ENCODE results near the gene SLC17A7. TPM values are rescaled to one million over a fixed set of nuclear protein-coding genes. Genes with fewer than 3 reads are reported as not detected.

SLC17A7 gene
- total and polyA plus RNA-seq, 2 of the 13 experiments (the other 11 are each of a cell fraction or from before 2014, with no cell fraction given): 0.32 TPM; not detected in 1

DNA sequence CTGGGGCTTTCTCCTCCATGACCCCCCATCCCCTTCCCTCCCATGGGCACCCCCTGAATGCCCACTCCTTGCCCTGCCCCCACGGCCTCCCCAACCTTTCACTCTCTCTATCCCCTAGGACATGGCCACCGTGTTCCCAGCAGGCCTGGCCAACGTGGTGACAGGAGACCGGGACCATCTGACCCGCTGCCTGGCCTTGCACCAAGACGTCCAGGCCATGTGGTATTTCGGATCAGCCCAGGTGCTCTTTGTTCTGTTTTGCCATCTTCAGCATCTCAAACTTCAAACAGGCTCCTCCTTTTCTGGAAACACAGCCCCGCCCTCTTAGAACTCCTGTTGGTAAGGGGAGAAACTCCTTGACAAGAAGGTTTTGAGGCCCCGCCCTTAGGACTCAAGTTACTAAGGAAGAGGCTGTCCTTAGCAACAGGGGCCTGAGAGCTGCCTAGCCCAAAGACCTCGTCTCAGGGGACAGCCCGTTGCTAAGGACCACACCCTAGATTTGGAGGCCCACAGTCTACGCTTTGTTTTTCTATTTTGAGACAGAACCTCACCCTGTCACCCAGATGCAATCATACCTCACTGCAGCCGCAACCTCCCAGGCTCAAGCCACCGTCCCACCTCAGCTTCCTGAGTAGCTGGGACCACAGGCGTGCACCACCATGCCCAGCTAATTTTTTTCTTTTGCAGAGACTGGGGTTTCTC is 27.6 kb upstream of the SLC17A7 start:
- 95% methylated on average over 15 of the region's 15 CpGs for WGBS (ENCODE audit: low lambda C conversion rate)
- no peak overlapping the region for H3K27ac ChIP-seq (ENCODE audit: extremely low read length, insufficient read depth, low read length)
- H3K79me2 ChIP-seq (ENCODE audit: insufficient read depth, low read length): no peaks in the 10 kb centered on the region
- no peak overlapping the region for H3K9ac ChIP-seq (ENCODE audit: insufficient read depth, low read depth, low read length)
- CTCF ChIA-PET (ENCODE audit: low intra/inter-chr PET ratio, low total read pairs): no interaction called here
- no peaks in the 10 kb centered on the region for H3K9me3 ChIP-seq (ENCODE audit: low read length)
- POLR2A ChIA-PET: no interaction called here
- H2AFZ ChIP-seq (ENCODE audit: low read length): no peak overlapping the region
- peaks cover 6% of the 10 kb centered on the region; the same call in 1 of the 2 replicates for H3K4me1 ChIP-seq (ENCODE audit: insufficient read depth, low read length)
- DNase-seq (ENCODE audit: low spot score) (no peak), ATAC-seq (no peak), FAIRE-seq (no peak)
- H3K36me3 ChIP-seq (replicated peaks in 1 of 2; ENCODE audit: control insufficient read depth in 1 of 2, insufficient read depth in 2 of 2, low read length in 2 of 2): peaks cover 1 to 6% of the 10 kb centered on the region in 2 experiments; a peak in 2 of 5 replicates
- in situ Hi-C loops (cut with HindIII; ENCODE audit: extremely low pct_ligation_motif_present, low pct_unique_long_range_greater_than_20kb): no loop called here
- no peak overlapping the region for H3K4me2 ChIP-seq (ENCODE audit: low read depth, low read length)
- H3K27me3 ChIP-seq (ENCODE audit: control insufficient read depth in 1 of 2, insufficient read depth in 2 of 2, low read length in 2 of 2): no peaks in the 10 kb centered on the region; a peak in 1 of 5 replicates
- TF ChIP-seq ZNF234 (CRISPR knock-in tag; conservative IDR thresholded peaks at IDR 0.05): no peak
- TF ChIP-seq, protein P1, sequence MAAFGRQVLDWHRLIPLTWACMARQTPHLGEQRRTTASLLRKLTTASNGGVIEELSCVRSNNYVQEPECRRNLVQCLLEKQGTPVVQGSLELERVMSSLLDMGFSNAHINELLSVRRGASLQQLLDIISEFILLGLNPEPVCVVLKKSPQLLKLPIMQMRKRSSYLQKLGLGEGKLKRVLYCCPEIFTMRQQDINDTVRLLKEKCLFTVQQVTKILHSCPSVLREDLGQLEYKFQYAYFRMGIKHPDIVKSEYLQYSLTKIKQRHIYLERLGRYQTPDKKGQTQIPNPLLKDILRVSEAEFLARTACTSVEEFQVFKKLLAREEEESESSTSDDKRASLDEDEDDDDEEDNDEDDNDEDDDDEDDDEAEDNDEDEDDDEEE (CRISPR knock-in tag; IDR thresholded peaks at IDR 0.05): no peak
- TF ChIP-seq ZNF230 (CRISPR knock-in tag; IDR thresholded peaks at IDR 0.05): no peak
- TF ChIP-seq PHF21A (CRISPR knock-in tag; IDR thresholded peaks at IDR 0.05): no peak
- TF ChIP-seq HNRNPLL (IDR thresholded peaks at IDR 0.05; ENCODE audit: low read depth, low read length, poor library complexity, severe bottlenecking): no peak
- no peak for TF ChIP-seq ZNF781 (CRISPR knock-in tag; IDR thresholded peaks at IDR 0.05; ENCODE audit: borderline replicate concordance, not compliant biosample characterization)
- no peak for TF ChIP-seq ZNF598 (CRISPR knock-in tag; IDR thresholded peaks at IDR 0.05; ENCODE audit: borderline replicate concordance)
- TF ChIP-seq, protein P2, sequence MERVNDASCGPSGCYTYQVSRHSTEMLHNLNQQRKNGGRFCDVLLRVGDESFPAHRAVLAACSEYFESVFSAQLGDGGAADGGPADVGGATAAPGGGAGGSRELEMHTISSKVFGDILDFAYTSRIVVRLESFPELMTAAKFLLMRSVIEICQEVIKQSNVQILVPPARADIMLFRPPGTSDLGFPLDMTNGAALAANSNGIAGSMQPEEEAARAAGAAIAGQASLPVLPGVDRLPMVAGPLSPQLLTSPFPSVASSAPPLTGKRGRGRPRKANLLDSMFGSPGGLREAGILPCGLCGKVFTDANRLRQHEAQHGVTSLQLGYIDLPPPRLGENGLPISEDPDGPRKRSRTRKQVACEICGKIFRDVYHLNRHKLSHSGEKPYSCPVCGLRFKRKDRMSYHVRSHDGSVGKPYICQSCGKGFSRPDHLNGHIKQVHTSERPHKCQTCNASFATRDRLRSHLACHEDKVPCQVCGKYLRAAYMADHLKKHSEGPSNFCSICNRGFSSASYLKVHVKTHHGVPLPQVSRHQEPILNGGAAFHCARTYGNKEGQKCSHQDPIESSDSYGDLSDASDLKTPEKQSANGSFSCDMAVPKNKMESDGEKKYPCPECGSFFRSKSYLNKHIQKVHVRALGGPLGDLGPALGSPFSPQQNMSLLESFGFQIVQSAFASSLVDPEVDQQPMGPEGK (CRISPR knock-in tag; IDR thresholded peaks at IDR 0.05): no peak
- H3K4me3 ChIP-seq (replicated peaks in 1 of 3; ENCODE audit: insufficient read depth in 1 of 3, low read depth in 2 of 3, low read length in 3 of 3): no peak overlapping the region
- intact Hi-C loops (cut with micrococcal nuclease; ENCODE audit: unreplicated experiment): no loop called here
- no peaks in the 10 kb centered on the region for H4K20me1 ChIP-seq (ENCODE audit: insufficient read depth, low read length)
- no TSS peak for BruUV-seq (replicated peaks)
